Daoy (cell line): ENCODE measurements around the gene NSG1. TPM values are rescaled to one million over a fixed set of nuclear protein-coding genes. Genes with fewer than 3 reads are reported as not detected.
"Not testable (repeated sequence)": the region's sequence is repeated elsewhere in the genome, so short reads cannot be mapped to it uniquely, and the experiment has no call there.

ENCODE experiments used
- DNase-seq: peaks from one replicate; pipeline ENCODE4 v3.0.0-alpha.2; 2015; ENCODE audit warnings: low read depth
- total RNA-seq: library from RNA; depleted of rRNA; stranded (reverse); fragments of >200 nt; shearing (Covaris generic); gene quantifications from 2 replicates; pipeline ENCODE4 v1.2.3, GENCODE V29; 2014; rRNA removed

The NSG1 gene
- 4.4 and 10.2 TPM in 2 replicates for total RNA-seq

- peak; percentile 56 for DNase-seq
Observed at GRCh38 chr4:4386736-4387392, at the start of gene NSG1. Gene NSG1 (plus strand): TSS chr4:4387102. CDS start chr4:4387630, 528 bp downstream.

GRCh38 chr4:4338210-4339001 is 48.5 kb upstream of the NSG1 start:
- DNase-seq: no peak

- no peak for DNase-seq
Observed at GRCh38 chr4:4339504-4340085, 47.3 kb upstream of the NSG1 start.

GRCh38 chr4:4341861-4342650 is 44.8 kb upstream of the NSG1 start:
- no peak for DNase-seq

GRCh38 chr4:4343038-4343437 is 43.9 kb upstream of the NSG1 start:
- no peak for DNase-seq

- DNase-seq: no peak
Observed at GRCh38 chr4:4344915-4345527, 41.9 kb upstream of the NSG1 start.

GRCh38 chr4:4347585-4347984 is 39.3 kb upstream of the NSG1 start:
- no peak for DNase-seq

- not testable (repeated sequence) for DNase-seq
Observed at GRCh38 chr4:4348585-4348984, 38.3 kb upstream of the NSG1 start.

GRCh38 chr4:4349867-4350266 is 37.0 kb upstream of the NSG1 start:
- no peak for DNase-seq

GRCh38 chr4:4350909-4351308 is 36.0 kb upstream of the NSG1 start:
- DNase-seq: no peak

GRCh38 chr4:4355302-4355701 is 31.6 kb upstream of the NSG1 start:
- no peak for DNase-seq

GRCh38 chr4:4356106-4357041 is 30.5 kb upstream of the NSG1 start:
- DNase-seq: peak; percentile 43

GRCh38 chr4:4358093-4358854 is 28.6 kb upstream of the NSG1 start:
- no peak for DNase-seq

- DNase-seq: no peak
Observed at GRCh38 chr4:4361883-4362282, 25.0 kb upstream of the NSG1 start.

GRCh38 chr4:4362991-4363697 is 23.8 kb upstream of the NSG1 start:
- peak; percentile 24 for DNase-seq

GRCh38 chr4:4364061-4364460 is 22.8 kb upstream of the NSG1 start:
- no peak for DNase-seq

GRCh38 chr4:4364486-4365208 is 22.3 kb upstream of the NSG1 start:
- DNase-seq: no peak

- no peak for DNase-seq
Observed at GRCh38 chr4:4368809-4369580, 17.9 kb upstream of the NSG1 start.
